ENCODE measurements around the gene GFPT2. TPM values are rescaled to one million over a fixed set of nuclear protein-coding genes. Genes with fewer than 3 reads are reported as not detected.
"Not testable (repeated sequence)": the region's sequence is repeated elsewhere in the genome, so short reads cannot be mapped to it uniquely, and the experiment has no call there.

GFPT2 gene
- total RNA-seq, 1 donor from 2014 or later, result 15.3 TPM

DNA sequence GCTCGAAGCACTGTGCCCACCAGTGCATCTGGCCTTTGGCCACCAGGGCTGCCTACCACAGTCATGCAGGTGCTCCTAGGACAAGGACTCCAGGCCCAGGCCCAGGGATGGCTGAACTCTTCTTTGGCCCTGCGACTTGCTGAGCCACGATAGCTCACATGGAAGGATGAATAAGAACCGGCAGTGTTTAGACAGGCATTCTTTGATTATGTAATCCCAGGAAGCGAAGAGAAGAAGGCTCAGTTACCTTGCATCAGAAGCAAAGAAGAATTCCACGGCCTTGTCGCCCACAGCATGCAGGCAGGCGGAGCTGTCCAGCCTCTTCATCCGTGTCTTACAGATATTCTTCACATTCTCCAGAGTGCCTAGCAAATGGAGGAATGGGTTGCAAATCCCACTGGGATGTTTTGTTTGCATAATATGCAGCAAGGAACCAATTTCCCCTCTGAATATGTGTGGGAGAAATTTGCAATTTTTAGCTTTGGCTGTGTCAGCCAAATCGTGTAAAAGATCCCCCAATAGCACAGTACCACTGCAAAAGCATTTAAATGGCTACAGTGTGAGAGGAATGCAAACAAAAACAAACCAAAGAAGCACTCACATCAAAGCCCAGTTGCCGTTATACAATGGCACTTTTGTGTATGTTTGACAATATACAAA, 29.1 kb downstream of the GFPT2 start:
- DNase-seq (ENCODE audit: missing footprints) (no peak), ATAC-seq (no peak)
- intact Hi-C loops (cut with DNase I), result no loop called here

- ATAC-seq (no peak), DNase-seq (ENCODE audit: missing footprints) (no peak)
- intact Hi-C loops (cut with DNase I), result no loop called here
Measured at GRCh38 chr5:180323160-180323559, 30.0 kb downstream of the GFPT2 start.

DNA sequence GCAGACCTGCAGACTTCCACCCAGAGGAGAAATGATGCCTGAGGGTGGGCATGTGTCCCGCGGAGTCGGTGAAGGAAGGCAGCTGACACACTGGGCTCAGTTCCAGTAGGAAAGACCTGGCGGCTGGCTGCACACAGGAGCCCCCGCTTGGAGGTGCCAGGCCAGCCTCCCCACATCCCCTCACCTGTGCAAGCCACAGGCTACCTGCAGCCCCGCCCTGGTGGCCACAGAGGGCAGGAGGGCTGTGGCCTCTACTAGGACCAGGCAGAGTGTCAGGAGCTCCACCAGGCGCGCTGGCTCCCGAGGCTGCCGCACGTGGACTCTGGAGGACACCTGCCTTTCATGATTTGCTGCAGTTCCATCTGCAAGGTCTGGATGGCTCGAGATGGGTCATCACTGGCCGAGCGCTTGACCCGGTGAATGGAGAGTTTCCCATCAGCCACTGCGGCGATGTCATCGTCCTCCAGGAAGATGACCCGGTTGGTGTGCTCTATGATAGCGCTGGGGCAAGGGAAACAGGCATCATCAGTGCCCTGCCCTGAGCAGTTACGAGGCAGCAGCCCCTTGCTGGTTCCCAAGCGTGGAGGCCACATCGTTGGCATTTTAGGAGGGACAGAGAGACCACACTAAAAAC, 34.6 kb downstream of the GFPT2 start:
- no peak for DNase-seq (ENCODE audit: missing footprints)
- intact Hi-C loops (cut with DNase I), result no loop called here
- no peak for ATAC-seq

DNA sequence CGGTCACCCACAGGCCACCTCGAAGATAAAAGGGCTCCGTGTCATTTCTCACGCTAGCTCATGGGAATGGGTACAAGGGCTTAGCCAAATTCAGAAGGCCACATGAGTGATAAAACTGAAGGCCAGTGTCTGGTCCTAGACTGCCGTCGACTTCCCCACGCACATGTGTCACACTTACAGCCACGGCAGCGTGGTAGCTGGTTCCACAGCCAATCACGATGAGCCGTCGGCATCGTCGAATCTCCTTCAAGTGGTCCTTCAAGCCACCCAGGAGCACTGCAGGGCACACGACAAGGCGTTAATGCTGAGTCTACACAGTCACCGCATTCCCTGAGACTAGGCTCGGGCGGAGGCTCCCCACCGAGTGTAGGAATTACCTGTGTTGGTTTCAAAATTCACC, 36.5 kb downstream of the GFPT2 start:
- intact Hi-C loops (cut with DNase I), result no loop called here
- no peak for ATAC-seq
- DNase-seq (ENCODE audit: missing footprints), result no peak

GRCh38 chr5:180315762-180316212, 37.3 kb downstream of the GFPT2 start:
- intact Hi-C loops (cut with DNase I), result no loop called here
- peak; percentile 62 for ATAC-seq
- DNase-seq (ENCODE audit: missing footprints), result peak; percentile 85

- DNase-seq (ENCODE audit: missing footprints) (peak; percentile 82), ATAC-seq (peak; percentile 45)
- intact Hi-C loops (cut with DNase I), result no loop called here
Measured at GRCh38 chr5:180313677-180314505, 39.2 kb downstream of the GFPT2 start.

DNA sequence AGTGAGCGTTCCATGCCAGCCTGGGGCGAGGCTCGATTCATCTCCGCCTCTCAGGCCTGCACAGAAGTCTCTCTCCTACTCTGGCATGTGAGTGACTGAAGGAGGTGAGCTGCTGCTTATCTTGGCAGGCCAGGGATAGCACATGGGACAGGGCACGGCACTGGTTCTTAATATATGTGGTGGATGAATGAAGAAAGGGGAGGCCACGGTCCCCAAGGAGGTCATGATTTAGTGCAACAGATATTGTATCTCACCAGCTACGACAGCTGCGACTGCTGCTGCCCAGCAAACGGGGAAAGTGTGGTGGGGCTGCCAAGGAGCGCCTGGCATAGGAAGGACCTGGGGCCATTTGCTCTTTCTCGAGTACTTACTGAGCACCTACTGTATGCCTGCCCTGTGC, 41.9 kb downstream of the GFPT2 start:
- intact Hi-C loops (cut with DNase I), result no loop called here
- ATAC-seq, result no peak
- no peak for DNase-seq (ENCODE audit: missing footprints)

DNA sequence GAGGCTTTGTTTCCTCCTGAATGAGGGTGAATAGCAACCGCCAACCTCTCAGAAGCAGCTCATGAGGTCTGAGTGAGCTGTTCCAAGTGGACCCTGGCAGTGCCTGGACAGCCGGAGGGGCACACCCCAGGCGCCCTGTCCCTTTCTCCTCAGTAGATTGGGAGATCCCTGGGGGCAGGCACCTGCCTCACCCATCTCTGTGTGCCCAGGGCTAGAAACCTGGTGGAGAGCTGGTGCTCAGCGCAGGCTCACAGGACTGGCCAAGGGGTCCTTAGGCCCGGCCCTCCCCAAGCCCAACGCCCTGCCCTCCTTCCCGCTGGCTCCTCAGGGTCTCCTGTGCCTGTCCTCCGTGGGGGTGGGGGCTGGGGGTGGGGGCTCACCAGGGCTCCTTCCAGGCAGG, 46.3 kb downstream of the GFPT2 start:
- intact Hi-C loops (cut with DNase I), result no loop called here
- DNase-seq (ENCODE audit: missing footprints), result no peak
- no peak for ATAC-seq

DNA sequence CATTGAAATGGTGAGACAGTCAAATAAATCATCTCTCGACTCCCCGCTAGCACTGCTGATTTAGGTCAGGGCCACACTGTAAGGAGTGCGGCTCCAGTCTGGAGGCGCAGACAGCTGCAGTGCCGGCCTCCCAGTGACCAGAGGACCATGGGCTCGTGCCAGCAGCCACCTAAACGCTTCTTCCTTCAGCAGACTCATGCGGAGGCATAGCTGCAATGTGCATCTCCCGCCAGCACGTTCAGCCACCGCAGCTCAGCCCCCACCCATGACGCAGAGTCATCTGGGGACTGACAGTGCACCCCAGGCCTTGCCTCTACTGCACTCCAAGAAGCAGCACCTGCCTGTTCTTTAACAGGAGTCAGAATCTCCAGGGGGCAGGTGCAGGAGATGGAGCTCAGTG, 47.7 kb downstream of the GFPT2 start:
- intact Hi-C loops (cut with DNase I), result no loop called here
- no peak for DNase-seq (ENCODE audit: missing footprints)
- no peak for ATAC-seq

DNA sequence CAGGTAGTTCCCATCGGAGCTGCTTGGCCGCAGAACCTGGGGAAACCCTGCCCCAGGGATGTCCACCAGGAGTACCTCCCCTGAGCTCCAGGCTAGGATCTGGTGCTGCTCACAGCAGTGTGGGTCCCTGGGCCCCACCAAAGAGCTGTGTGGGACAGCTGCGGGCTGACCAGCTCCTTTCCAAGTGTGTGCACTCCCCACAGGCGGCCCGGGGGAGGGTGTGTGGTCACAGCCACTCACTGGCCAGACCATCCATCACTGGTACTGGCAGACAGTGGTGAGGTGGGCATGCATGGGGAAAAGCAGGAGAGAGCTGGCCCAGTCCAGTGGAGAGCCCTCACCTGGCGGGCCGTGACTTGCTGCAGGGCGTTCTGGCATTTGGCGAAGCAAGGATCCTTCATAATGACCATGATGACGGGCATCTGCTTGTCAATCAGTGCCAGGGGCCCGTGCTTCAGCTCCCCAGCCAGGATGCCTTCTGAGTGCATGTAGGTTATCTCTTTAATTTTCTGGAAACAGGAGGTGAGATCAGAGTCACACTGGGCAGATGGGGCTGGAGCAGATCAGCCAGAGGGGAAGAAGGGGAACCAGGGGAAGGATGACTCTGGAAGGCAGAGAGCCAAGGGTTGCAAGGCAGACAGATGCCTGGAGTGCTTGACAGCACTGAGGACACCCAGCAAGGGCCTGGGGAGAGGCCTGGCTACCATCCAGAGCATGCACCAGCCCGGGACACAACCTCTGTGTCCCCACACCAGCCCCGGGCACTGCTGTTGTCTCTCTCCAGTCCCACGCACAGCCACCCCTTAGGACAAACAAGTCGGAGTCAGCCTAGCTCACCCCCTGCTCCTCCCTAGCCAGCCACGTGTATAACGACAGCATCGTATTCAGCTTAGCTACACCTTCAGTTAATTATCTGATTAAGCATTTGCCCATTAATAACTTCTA, 48.4 kb downstream of the GFPT2 start:
- intact Hi-C loops (cut with DNase I), result no loop called here
- DNase-seq (ENCODE audit: missing footprints) (no peak), ATAC-seq (peak; percentile 20)

GRCh38 chr5:180304016-180304292, 49.2 kb downstream of the GFPT2 start:
- intact Hi-C loops (cut with DNase I), result no loop called here
- DNase-seq (ENCODE audit: missing footprints), result no peak
- no peak for ATAC-seq

- ATAC-seq (no peak), DNase-seq (ENCODE audit: missing footprints) (no peak)
- intact Hi-C loops (cut with DNase I), result no loop called here
Measured at GRCh38 chr5:180303226-180304015, 49.7 kb downstream of the GFPT2 start.

GRCh38 chr5:180302256-180302655, 50.9 kb downstream of the GFPT2 start:
- ATAC-seq (no peak), DNase-seq (ENCODE audit: missing footprints) (no peak)
- intact Hi-C loops (cut with DNase I), result no loop called here

GRCh38 chr5:180301253-180301652, 51.9 kb downstream of the GFPT2 start:
- ATAC-seq, result no peak
- DNase-seq (ENCODE audit: missing footprints), result no peak
- intact Hi-C loops (cut with DNase I), result no loop called here

GRCh38 chr5:180299526-180299925, 53.6 kb downstream of the GFPT2 start:
- ATAC-seq, result no peak
- DNase-seq (ENCODE audit: missing footprints), result no peak
- intact Hi-C loops (cut with DNase I), result no loop called here

DNA sequence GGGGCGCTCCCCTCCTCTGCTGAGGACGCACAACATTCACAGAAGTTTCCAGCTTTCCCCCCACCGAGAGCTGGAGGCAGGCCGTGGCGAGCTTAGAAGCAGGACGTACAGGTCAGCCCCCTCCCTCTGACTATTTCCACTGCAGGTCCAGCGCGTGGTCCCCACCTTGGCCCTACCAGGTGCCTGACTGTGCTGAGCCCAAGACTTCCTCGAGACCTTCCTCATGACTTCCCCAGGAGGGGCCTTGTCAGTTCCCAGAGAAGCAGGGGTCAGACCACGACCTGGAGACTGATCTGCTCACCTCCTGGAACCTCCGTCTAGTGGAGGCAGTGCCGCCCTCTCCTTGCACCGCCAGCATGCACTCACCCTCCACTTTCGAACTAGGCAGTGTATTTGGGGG, 54.1 kb downstream of the GFPT2 start:
- intact Hi-C loops (cut with DNase I); ATAC-seq: not testable (repeated sequence)

GRCh38 chr5:180297587-180298282, 55.4 kb downstream of the GFPT2 start:
- ATAC-seq, result no peak
- no peak for DNase-seq (ENCODE audit: missing footprints)
- intact Hi-C loops (cut with DNase I), result no loop called here

More for the DNA sequence above, 54.1 kb downstream of the GFPT2 start:
- DNase-seq (ENCODE audit: missing footprints), result not testable (repeated sequence)

GRCh38 chr5:180296771-180297170, 56.4 kb downstream of the GFPT2 start:
- intact Hi-C loops (cut with DNase I), result no loop called here
- DNase-seq (ENCODE audit: missing footprints) (no peak), ATAC-seq (no peak)
